HG02623 (cell line): ENCODE measurements around the gene SREBF1.

Source experiments
- ATAC-seq: cut with Tn5 transposase; IDR thresholded peaks from one replicate; pipeline ENCODE4 v1.9.1; 2021; ENCODE audit warnings: moderate library complexity; ENCODE audit not compliant: unreplicated experiment

The SREBF1 gene

GRCh38 chr17:17797119-17797809 lies 39.5 kb downstream of the SREBF1 start:
- no peak for ATAC-seq

- no peak for ATAC-seq
Measured at GRCh38 chr17:17796787-17797061, 40.1 kb downstream of the SREBF1 start.

GRCh38 chr17:17795946-17796786 lies 40.6 kb downstream of the SREBF1 start:
- ATAC-seq = no peak

- ATAC-seq = no peak
Measured at GRCh38 chr17:17795296-17795695, 41.5 kb downstream of the SREBF1 start.

GRCh38 chr17:17794382-17794781 lies 42.4 kb downstream of the SREBF1 start:
- no peak for ATAC-seq

GRCh38 chr17:17793378-17794214 lies 43.2 kb downstream of the SREBF1 start:
- ATAC-seq = no peak

- ATAC-seq = no peak
Measured at GRCh38 chr17:17792551-17793377, 44.0 kb downstream of the SREBF1 start.

- ATAC-seq = no peak
Measured at GRCh38 chr17:17792037-17792550, 44.7 kb downstream of the SREBF1 start.

GRCh38 chr17:17790637-17791464 lies 45.9 kb downstream of the SREBF1 start:
- ATAC-seq = no peak

- ATAC-seq = no peak
Measured at GRCh38 chr17:17789828-17790636, 46.8 kb downstream of the SREBF1 start.

- no peak for ATAC-seq
Measured at GRCh38 chr17:17789410-17789809, 47.4 kb downstream of the SREBF1 start.

GRCh38 chr17:17788967-17789366 lies 47.8 kb downstream of the SREBF1 start:
- ATAC-seq = no peak

GRCh38 chr17:17787568-17787967 lies 49.2 kb downstream of the SREBF1 start:
- ATAC-seq = no peak

GRCh38 chr17:17786998-17787397 lies 49.8 kb downstream of the SREBF1 start:
- no peak for ATAC-seq

- no peak for ATAC-seq
Measured at GRCh38 chr17:17785407-17785806, 51.4 kb downstream of the SREBF1 start.

- ATAC-seq = no peak
Measured at GRCh38 chr17:17784657-17785267, 52.0 kb downstream of the SREBF1 start.

GRCh38 chr17:17783825-17784656 lies 52.7 kb downstream of the SREBF1 start:
- no peak for ATAC-seq
